Measurements from ENCODE around the gene VSTM2B.

Gene VSTM2B

DNA sequence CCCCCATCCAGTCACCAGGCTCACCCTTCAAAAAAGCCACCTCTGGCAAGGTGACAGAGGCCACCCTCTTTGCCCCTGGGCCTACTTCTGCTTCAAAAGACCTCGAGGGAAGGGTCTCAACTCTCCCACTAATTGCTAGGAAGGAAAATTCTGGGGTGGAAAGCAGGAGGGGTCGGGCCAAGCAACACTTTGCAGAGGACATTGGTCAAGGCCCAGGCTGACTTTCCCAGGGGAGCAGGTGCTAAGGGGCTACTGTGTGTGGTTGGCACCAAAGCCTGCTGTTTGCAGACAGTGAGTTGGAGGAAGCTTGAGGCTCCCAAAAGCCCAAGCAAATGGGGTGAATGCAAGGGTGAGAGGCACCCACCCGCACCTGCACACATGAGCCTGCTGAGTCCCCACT, 28.6 kb upstream of the VSTM2B start:
- DNase-seq, result no peak

DNA sequence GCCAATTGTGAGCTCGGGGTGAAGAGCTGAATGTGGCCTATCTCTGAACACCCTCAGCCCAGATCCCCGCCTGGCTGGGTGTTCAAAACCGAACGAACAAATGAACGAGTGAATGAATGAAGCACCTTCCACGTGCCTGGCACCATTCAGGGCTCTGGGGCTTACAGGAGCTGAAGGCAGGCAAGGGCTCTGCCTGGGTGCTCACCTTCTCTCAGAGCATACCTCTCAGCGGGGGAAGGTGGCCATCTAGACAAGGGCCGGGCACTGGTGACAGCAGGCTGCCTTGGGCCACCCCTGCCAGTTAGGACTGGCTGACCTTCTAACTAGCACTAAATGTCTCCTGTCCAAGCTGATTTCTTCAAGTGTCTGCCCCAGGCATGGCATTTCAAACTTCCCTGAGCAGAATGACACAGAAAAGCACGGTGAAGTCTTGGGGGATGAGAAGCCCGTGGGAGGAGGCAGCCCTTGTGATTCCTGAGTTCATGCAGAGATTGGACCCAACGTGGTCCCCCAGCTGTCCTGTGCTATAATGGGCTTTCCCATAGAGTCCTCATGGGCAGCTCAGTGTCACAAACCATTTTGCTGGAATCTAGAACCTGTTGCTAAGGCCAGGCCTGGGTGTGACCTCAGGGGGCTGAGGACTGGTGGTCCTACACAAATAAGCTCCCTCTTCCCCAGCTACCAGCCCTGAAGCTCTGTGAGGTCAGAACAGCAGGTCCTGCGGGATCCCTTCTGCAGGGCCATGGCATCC, 27.9 kb upstream of the VSTM2B start:
- DNase-seq, result no peak

DNA sequence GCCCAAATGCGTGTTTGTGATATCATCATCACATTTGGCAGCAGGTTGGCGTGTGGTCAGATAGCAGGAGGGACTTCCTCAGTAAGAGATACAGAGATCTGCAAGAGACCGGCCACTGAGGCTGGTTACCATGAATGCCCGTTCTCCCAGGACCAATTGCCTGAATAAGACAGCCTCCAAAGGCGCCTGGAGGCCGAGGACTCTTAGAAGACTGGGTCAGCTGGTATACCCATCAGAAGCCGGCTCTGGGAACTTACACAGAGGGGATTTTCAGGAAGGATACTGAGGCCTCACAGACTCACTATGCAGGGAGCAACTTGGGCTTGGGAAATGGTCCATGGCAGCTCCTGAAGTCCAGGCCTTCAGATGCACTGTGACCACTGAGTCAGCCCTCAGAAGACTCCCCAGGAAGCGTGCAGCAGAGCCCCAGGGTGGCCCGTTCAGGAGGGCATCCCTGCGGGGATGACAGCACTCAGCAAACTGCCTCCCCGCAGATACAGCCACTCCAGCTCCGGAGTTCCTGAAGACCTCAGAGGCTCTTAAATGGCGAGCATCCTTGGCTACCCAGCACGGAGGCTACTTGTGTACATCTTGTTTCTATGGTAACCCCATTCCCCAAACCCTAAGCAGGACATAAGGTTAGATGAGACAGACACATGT, 26.4 kb upstream of the VSTM2B start:
- no peak for DNase-seq

DNA sequence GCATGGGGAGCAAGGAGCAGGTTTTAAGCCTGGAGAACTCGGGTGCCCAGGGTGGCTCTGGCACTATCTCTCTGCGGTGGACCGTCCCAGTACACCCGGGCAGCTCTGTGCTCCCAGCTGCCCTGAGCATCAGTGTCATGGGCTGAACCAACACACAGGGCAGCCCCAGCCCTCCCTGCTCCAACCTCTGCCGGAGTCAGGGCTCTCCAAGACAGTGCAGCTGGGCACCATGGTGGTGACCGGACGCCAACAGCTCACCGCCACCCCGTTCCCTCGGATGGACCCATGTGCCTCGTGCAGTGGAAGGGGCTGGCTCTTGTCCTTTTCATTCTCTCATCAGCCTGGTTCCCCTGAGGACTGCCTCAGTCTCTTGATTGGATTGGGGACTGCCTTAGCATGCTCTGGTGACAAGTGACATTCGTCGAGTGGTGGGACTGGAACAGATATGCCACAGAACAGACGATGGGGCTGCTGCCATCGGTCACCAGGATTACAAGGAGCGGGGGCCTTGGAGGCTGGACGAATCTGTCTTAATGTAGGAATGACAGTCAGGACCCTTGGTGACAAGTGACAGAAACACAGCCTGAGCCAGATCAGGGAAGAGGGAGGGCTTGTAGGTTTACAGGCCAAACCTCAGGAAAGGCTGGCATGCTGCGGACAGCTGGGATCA, 25.7 kb upstream of the VSTM2B start:
- DNase-seq, result no peak

DNA sequence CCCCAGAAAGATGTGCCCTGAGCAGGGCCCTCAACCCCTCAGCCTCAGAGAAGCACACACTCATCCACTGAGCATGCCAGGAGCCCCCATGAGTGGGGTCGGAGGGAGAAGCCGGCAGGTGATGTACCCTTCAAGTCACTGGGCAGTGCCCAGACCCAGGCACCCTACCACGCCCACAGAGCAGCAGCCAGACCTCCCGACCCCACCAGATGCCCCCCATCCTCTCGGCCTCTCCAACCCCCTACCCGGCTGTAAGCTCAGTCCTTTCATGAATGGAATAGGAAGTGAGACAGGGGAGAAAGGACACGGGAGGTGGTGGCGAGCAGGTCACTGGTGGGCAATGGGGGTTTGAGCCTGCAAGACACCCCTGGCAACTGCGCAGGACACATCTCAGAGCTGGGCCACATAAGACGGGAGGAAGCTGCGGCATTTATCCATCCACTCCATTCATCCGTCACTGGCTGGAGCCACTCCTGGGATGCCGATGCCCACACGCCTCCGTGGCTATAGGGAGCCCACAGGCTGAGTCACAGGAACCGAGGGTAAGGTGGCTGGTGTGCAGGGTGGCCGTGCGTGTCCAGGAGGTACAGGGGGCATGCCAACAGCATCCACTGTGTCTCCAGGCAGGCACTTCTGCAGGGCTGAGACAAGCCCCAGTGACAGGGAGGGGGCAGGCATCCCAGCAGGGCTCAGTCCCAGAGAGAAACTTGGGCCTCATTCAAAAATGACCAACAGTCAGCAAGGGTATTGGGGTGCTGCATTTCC, 23.8 kb upstream of the VSTM2B start:
- DNase-seq, result no peak

DNA sequence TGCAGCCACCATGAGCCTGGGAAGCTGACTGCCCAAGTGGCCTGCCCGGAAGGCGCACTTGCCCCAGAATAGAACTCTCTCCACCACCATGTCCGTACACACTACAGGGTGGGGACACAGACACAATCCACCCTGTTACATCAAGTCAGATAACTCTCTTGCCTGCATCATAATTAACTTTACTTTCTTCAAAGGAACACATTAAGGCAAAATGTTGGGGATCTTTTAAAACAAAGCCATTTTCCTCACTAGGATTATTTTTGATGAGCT, 23.3 kb upstream of the VSTM2B start:
- no peak for DNase-seq

DNA sequence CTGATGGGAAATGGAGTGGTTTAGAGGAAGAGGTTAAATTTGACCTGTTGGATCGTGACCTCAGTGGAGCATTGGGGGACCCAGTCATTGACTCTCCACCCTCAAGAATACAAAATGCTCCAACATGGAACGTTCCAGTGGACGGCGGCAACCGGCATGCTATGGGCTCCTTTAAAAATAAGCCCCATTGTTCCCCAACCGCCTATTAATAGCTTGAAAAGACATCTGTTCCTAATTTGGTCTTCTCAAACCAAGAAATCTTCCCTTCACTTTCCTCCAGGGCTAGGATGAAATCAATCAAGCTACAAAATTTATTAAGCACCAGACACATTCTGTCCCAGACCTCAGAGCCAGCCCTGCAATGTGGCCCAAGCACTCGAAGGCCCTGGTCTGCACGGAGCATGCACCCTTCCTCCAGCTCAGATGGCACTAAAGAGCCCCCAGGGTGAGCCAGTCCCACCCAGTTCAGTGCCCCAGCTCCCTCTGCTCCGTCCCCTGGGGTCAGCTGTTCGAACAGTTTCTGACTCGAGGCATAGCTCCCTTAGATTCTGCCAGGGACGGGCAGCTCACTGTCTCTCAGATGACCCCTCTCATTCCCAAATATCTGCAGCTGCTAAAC, 22.5 kb upstream of the VSTM2B start:
- no peak for DNase-seq

DNA sequence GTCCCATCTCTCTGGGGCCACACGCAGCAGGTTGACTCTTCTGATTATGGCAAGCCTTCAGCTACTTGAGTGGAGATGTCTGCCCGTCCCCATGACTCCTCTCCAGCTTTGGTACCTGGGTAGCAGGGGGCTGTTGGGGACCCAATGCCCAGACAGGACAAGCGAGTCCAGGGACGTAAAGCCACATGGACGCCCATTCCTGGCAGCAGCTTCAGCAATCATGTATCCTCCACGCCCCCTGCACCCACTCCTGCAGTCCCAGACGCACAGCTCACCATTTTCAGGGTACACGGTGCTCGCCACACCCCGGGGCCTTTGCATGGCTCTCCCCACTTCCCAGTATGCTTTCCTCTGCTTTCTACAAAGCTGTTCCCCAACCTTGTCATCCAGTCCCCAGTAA, 22.0 kb upstream of the VSTM2B start:
- DNase-seq, result no peak

DNA sequence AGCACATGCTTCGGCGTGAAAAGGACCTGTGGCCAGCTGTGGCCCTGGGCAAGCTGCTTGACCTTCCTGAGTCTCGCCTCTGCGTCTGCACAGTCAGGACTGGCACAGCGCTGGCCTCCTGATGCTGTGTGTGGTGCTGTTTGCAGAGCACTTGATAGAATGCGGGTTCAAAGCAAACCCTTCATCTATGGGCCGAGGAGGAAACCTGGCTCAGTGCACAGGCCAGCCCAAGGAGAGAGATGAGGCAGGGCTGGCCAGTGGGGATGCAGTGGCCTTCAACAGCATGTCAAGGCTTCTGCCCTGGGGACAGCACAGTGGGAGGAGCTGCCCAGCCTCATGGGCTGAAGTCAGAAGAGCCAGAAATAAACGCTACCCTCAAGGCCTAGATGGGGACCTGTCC, 21.3 kb upstream of the VSTM2B start:
- no peak for DNase-seq

DNA sequence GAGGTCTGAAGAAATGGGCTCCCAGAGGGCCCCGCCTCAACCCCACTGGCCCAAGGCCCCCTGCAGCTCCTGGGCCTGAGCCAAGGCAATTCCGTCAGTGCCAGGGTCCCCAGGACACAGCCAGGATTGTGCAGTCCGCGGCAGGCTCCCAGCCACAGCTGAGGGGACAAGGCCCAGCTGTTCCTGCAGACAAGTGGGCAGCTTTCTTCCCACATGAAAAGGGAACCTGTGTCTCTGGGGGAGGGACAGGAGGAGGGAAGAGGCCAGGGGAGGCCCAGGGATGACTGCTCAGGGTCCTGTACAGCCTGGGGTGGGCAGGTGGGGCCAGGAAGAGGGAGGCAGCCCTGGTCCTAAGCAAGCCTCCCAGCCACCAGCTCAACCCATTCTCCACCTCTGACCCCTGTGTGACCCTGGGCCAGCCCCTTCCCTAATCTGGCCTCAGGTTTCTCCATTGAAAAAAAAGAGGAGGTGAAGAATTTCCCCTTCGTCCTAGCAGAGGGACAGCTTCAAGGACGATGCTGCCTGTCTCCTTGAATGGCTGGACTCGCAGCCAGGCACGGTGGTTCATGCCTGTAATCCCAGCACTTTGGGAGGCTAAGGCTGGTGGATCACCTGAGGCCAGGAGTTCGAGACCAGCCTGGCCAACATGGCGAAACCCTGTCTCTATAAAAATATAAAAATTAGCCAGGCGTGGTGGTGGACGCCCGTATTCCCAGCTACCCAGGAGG, 20.5 kb upstream of the VSTM2B start:
- no peak for DNase-seq

DNA sequence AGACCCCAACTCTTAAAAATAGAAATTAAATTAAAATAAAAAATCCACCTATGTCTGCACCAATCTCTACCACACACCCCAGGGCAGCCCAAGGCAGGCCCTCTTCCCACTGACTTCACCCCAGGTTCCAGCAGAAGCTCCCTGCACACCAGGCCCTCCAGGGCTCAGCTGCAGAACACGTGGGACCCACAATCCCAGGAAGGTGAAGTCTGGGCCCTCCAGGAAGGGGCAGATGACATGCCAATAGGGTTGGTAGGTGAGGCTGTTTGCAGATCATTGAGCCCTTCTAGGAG, 19.2 kb upstream of the VSTM2B start:
- no peak for DNase-seq

DNA sequence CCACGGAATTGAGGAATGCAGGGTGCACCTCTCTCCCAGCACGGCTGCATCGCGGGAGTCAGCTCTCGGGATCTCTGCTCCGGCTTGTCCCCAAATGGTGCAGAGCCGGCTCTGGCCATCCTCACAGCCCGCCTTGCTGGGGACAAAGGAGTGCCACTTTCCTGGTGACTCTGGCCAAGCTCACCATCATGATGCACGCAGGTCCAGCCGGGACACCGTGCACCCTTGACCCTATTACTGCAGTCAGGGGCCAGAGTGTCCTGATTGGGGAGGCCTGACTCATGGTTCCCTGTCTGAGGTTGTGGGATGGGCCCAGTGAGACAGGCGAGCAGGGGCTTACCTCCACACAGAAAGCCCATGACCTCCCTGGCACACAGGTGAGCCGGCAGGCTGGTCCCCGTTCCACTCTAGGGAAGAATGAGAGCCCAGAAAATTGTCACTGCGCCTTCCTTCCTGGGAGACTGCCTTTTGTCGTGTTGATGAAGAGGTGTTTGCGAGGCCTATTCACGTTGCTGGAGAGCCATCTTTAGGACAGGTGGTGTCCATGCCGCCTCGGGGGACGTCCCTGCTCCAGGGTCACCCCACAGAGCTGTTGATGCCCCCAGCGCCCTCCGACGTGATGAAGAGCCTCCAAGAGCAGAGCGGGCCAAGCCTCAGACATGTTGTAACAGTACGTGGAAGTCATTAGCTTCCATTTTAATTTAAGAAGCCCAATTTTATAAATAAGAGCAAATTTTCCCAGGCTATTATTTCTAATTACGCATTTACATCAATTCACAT, 18.5 kb upstream of the VSTM2B start:
- no peak for DNase-seq

DNA sequence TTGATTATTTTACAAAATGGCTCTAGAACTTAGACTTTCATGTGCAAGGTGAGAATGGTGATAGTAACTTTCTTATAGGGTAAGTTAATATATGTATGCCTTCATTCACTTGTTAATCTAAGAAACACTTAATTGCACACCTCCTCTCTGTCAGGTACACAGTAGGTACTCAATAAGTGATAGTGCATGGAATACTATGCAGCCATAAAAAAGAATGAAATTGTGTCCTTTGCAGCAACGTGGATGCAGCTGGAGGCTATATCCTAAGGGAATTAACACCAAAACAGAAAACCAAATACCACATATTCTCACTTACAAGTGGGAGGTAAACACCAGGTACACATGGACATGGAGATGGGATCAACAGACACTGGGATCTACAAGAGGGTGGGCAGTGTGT, 17.6 kb upstream of the VSTM2B start:
- no peak for DNase-seq

DNA sequence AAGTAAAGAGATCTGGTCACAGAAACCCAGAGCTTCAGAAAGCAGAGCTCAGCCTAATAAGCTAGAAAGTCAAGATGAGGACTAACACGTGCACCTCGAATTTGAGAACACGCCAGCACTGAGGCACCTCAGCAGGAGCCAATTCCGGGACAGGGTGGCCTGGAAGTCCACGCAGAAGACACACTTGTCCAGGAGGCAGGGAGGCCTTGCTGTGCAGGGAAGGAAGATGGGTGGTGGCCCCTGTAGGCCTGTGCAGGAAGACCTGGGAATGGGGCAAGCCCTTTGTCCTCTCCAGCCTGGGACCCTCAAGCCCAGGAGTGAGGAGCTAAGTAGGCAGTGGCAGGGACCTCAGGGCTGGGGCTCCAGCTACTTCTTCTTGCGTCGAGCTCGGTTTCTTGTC, 16.3 kb upstream of the VSTM2B start:
- no peak for DNase-seq

DNA sequence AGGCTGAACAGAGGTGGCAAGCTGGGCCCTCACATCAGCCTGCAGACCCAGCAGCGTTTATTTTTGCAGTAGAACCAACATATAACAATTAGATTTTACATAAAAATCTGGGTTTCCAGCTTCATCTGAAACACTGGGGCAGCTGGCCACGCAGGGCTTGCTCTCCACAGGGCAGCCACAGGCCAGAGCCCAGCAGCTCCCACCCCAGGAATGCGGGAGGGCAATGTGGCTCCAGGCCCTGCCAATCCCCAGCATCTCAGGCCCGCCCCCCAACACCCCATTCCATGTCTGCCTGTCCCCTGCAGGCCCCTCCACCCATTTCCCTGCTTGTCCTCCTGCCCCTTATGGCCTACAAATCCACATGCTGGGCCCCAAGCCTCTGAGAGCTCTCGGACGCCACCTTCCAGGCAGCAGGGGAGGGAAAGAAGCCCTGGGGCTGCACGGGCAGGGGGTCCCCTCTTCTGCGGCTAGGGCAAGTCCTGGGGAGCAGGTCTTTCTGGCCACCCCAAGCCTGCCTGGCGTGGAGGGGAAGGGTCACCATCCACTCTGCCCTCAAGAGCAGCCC, 15.0 kb upstream of the VSTM2B start:
- DNase-seq, result no peak

DNA sequence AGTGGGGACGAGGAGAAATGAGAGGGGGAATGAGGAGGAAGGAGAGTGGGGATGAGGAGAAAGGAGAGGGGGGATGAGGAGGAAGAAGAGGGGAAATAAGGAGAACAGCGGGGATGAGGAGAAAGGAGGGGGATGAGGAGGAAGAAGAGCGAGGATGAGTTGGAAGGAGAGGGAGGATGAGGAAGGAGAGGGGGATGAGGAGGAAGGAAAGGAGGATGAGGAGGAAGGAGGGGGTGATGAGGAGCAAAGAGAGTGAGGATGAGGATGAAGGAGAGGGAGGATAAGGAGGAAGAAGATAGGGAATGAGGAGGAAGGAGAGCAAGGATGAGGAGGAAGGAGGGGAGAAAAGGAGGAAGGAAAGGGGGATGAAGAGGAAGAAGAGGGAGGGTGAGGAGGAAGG, 14.0 kb upstream of the VSTM2B start:
- no peak for DNase-seq

DNA sequence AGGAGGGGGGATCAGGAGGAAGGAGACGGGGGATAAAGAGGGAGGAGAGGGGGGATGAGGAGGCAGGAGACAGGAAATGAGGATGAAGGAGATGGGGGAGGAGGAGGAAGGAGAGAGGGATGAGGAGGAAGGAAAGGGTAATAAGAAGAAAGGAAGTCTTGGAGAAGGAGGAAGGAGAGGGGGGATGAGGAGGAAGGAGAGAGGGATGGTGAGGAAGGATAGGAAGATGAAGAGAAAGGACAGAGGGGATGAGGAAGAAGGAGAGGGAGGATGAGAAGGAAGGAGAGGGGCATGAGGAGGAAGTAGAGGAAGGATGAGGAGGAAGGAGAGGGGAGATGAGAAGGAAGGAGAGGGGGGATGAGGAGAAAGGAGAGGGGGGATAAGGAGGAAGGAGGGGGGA, 13.0 kb upstream of the VSTM2B start:
- no peak for DNase-seq

DNA sequence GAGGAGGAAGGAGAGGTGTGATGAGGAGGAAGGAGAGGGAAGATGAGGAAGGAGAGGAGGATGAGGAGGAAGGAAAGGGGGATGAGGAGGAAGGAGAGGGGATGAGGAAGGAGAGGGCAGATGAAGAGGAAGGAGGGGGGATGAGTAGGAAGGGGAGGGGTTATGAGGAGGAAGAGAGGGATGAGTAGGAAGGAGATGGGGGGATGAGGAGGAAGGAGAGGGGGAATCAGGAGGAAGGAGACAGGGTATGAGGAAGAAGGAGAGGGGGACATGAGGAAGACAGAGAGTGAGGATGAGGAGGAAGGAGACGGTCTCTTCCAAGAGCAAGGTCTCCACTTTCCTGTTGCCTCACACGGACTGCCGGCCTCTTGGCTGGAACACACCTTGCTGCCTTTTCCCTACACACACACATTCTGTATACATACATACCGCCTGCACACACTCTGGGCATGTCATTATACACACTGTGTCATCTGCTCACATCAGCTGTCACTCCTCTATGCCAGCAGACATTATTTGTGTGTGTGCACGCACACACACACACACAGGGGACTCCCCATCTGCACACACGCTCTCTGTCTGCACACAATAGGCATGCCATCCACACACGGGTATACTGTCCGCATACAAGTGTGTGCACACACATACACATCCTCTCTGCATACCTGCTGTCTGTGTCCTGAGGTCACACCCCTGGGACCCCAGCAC, 11.1 kb upstream of the VSTM2B start:
- DNase-seq, result no peak

DNA sequence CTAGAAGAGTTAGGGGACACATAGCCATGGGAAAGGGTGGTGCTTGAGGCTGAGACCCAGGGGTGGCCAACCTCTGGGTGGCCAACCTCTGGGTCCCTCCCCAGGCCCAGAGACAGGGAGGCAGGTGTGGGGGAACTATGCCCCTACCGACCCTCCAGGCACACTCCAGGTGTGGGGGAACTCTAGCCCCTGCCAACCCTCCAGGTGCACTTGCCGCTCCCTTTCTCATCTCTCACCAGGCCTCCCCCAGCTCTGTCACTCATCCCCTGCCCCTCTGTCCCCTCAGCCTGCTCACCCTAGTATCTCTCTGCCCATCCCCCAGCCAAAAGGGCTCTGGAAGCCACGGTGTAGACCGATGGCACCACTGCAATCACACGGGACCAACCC, 10.6 kb upstream of the VSTM2B start:
- DNase-seq, result no peak

DNA sequence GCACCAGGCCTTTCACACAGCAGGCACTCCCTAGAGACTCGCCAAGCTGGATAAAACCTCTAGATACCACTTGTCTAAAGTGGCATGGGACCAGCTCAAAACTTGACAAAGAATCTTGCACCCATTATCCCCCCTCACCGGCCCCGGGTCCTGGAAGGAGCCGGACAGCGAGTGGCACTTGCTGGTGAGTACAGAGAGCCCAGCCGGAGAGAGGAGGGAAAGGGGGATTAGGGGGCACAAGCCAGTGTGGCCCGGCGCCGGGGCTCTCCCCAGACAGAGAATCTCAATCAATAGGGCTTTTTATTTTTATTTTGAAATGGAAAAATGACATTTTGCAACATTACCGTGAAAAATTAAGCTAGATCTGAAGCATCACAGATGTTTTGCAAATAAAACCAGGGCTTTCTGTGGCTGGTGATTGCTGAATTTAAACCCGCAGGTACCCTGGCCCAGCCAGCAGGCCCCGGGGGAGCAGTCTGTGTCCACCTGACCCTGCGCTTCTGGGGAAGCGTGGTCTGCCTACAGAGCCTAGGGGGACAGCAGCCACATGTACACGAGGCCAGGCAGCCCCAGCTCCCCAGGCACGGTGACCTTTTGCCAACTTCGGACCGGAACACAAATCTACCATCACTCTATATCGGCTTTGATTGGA, 10.0 kb upstream of the VSTM2B start:
- DNase-seq, result no peak

DNA sequence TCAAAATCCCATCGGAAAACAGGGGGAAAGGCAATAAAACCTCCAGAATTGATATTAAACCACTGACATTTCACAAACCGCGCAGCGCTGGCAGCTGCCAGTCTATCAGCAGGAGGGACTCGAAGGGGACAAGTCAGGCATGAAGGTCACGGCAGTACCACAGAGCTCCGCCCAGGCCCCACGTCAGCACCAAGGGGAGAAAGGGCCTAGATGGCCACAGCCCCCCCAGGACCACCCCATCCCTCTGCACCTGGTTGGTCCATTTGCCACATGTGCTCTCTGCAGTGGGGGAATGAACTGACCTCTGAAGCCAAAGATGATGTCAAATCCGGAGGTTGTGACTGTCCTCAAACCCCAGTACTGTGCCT, 9.5 kb upstream of the VSTM2B start:
- DNase-seq, result no peak
